Measurements from ENCODE around the gene ASAP2.
"Not testable (repeated sequence)": the region's sequence is repeated elsewhere in the genome, so short reads cannot be mapped to it uniquely, and the experiment has no call there.

ASAP2 gene

DNA sequence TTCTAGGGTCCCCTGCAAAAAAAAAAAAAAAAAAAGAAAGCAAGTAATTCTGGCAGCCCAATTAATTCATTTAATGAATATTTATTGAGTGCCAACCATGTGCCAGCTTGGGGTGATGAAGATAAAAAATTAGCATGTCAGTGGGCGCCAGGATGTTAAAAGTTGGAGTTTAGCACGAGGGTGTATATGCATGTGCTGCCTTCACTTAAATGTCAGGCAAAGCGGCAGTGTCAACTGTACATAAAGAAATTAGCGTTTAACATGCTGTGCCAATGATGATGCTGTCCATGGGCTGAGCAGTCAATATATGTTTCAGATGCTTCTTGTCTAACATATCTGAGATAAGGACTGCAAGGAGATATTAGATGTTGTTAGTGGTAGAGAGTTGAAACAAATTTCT is 49.5 kb downstream of the ASAP2 start:
- DNase-seq: peak; percentile 13

DNA sequence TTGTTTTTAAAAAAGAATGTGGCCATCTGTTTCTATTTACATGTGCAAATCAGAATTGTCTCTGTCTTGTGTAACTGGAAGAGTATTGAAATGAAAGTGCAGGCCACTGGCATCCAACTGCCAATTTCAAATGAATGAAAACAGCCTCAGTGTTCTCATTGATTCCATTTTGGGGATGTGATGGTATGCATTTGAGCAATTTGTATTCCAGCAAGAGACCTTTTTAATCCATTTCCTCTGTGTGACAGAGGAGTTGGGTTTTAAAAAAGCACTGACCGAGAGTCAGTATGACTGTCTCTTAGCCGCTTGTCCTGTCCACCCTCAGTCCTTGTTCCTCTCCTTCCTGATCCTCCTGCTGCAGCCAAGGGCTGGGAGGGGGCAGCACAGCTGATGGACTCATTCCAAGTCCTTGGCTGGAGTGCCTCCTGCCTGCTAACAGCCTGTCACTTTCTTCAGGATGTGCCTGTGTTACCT is 50.0 kb downstream of the ASAP2 start:
- peak; percentile 42 for DNase-seq

DNA sequence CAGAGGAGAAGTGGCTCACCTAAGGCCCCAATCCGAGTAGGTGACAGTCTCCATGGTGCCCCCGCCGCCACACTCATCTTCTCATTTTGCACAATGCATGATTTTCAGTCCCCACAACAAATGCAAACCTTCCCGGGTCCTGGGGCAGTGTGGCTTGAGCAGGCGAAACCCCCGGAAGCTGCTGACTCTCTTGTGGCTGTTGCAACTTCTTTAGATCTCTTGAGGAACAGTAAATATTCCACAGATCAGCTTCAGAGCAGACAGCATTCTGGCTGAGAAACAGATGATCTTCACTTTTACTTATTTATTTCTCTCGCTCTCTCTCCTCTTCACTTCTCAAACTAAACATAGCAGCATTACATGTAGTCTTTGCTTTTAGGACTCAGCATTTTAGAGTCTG is 51.9 kb downstream of the ASAP2 start:
- DNase-seq: no peak

DNA sequence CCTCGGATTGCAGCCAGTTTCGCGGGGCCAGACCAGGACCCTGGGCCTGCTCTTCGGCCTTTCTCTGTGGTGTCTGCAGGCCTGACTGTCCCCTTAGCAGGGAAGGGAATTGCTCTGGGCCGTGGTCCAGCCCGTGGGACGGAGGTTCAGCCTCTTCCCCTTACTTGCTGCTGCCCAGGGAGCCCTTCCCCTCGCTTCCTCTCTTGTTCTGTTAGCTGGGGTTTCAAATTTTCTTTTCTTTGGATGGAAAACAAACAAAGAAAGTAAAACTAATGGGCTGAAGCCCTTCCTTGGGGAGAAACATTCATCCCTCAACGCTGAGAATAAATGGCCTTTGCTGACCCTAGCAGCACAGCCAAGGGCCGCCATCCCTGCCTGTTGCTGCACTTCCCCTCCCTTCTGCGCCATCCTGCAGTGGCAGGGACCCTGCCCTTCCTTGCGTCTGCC is 52.4 kb downstream of the ASAP2 start:
- DNase-seq: no peak

DNA sequence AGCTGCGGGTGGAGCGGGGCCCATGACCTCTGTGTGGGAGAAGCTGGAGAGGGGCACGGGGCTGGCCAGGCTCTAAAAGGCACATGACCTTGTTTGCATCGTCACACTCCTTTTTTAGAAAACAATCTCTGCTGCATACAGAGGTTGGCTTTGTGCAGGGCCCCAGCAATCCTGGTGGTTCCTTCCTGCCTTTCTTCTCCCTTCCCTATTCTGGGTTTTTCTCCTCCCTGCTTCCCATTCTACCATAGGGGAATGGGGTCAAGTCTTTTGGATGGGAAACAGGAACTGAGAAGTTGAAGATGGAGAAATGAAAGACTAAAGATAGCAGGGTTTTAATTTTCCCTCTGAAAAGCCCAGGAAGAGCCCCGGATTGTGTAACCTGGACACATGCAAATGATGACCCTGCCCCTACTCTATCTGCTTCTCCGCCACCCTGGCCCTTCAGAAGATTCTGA is 53.9 kb downstream of the ASAP2 start:
- no peak for DNase-seq

DNA sequence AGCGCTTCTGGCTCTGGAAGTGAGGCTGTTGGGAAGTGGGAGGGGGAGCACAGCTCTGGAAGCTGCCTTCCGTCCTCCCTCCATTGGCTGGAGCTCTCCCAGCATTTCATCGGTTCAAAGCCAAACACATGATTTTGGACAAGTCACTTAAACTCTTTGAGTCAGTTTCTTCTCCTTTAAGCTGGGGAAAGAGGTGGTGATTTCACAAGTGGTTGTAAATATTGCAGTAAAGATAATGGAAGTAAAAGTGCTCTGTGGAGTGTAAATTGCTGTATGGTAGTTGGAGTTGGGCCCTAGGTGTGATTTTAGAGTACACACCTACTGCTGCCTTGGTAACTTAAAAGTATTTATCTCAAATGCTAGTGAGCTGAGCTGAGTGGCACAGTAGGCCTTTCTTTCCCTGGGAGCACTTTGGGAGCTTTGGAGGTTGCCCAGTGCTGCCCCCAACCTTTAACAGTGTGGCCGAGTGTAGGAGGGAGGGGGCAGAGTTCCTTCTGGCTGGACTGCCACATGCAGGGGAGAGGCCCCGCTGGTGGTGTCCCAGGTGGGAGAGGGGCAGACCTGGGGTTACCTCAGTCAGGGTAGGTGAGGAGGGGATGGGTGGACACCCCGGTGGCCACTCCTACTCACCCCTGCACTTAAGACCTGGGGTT is 54.7 kb downstream of the ASAP2 start:
- DNase-seq: no peak

DNA sequence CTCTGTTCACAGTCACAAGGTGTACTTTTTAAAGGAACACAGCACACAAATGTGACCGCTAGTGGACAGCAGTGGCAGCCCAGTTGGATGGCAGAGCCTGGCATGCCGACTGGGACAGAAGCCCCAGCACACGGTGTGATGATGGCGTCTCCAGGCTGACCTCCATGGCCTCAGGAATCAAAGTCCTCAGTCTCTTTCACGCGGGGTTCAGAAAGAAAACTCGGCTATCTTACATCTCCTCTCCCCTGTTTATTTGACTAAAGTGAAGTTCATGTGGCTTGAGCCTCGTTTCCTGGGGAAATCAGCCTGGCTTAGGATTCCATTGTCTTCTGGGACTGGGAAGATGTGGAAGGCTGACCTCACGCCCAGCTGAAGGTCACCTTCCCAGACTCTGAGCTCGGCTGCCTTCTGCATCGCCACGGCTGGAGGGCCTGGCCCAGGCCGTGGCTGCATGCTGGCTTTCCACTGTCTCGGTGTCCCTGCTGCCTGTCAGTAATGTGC is 56.1 kb downstream of the ASAP2 start:
- no peak for DNase-seq

DNA sequence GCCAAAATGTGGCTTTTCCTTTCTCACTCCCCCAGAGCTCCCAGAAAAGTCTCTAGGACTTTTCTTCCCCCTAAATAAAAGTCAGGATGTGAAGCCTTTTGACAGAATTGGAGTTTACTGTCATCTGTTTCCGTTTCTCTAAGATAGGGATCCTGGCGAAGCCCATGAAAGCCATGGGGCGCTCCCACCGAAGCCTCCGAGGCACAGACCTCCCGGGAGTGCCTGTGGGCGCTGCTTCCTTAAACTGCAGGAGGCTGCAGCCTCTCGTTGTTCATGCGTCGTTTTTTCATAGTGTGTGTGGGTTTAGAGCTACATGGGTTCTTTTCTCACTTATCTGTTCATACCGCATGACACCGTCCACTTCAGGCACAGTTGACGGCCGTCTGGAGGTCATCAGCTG is 56.8 kb downstream of the ASAP2 start:
- no peak for DNase-seq

DNA sequence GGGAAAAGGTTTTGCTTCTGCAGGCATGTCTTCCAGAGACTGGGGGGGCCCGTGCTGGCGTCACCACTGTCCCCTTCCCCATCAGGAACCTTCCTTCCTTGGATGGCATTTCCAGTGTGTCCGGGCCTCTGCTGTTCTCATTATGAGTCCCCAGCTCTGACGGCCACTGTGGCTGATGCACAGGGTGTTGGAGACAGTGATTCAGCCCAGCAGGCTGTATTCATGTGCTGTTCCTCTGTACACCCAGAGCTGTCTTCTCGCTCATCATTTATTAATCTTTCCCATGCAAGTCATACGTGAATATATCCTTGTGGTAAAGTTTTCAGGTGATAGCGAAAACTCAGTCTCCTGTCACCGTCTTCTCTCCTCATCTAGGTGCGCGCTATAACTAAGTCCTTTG is 57.7 kb downstream of the ASAP2 start:
- DNase-seq: no peak

DNA sequence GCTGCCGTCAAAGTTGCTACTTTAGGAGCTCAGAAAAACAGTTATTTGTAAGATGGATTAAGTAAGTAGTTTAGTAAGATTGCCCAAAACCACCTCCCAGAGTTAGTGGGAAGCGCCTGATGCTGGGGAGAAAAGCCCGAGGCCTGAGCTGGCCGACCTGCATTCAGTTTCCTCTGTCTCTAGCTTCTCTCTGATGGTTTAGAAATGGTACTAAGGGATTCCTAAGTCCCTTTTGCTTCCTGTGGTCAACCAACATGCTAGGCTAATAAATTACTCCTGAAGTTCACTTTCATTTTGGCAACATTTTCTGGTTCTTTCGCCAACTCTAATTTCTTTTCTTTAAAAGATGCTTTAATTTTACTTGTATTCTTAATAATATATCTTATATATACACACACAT is 60.1 kb downstream of the ASAP2 start:
- DNase-seq: no peak

DNA sequence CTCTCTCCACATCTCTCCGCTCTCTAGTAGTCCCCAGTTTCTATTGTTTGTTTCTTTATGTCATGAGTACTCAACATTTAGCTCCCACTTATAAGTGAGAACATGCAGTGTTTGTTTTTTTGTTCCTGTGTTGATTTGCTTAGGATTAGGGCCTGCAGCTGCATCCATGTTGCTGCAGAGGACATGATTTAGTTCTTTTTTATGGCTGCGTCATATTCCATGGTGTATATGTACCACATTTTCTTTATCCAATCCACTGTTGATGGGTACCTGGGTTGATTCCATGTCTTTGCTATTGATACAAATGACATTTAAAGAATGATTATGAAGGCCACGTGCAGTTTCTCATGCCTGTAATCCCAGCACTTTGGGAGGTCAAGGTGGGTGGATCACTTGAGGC is 60.7 kb downstream of the ASAP2 start:
- DNase-seq: not testable (repeated sequence)

DNA sequence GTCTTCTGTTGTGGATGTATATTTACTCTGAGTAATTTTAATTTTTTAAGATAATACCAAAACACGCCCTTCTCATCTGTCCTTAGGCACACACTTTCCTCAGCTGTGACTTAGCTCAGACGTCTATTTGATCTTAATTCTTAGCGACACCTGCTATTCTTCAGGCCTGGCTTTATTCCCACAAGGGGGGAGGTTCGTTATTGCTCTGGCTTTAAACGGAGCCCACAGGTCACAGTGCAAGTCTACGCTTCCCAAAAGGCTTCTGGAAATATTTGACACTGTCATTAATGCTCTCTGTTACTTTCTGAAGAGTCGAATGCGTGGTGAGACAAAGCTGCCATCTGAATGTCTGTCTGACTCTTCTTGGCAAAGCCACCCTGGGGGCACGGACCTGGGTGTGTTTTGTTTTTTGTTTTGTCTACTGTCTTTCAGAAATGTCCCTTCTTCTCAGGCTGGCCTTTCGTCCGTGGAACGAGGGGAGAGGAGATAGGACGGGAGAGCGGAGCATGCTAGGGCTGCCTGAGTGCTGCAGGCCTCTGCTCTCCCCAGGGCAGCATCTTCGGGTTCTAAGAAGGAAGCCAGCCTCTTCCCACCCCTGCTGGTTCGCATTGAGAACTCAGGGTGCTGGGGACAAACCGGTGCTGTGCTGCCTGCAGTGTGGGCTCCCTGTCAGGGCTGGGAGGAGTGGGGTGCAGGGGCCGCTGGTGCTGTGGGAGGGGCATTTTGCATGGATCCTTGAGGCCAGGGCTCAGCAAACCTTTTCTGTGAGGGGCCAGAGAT is 61.9 kb downstream of the ASAP2 start:
- no peak for DNase-seq

DNA sequence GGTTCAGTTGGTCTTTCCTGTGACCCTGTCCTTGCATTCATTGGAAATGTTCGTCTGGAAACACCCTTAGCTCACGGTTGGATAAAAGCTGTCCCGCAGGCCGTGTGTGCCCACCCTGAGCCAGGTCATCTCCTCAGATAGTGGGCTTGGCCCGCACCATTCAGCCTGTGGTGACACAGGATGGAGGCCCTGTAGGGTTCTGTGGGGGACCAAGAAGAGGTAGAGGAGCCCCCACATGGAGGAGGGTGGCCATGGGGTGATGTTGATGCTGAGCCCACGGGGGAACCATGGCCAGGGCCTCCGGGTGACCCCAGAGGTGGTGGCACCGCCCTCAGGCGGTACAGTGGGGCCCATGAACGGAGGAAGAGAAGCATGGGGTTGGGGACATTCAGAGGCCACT is 62.7 kb downstream of the ASAP2 start:
- no peak for DNase-seq

DNA sequence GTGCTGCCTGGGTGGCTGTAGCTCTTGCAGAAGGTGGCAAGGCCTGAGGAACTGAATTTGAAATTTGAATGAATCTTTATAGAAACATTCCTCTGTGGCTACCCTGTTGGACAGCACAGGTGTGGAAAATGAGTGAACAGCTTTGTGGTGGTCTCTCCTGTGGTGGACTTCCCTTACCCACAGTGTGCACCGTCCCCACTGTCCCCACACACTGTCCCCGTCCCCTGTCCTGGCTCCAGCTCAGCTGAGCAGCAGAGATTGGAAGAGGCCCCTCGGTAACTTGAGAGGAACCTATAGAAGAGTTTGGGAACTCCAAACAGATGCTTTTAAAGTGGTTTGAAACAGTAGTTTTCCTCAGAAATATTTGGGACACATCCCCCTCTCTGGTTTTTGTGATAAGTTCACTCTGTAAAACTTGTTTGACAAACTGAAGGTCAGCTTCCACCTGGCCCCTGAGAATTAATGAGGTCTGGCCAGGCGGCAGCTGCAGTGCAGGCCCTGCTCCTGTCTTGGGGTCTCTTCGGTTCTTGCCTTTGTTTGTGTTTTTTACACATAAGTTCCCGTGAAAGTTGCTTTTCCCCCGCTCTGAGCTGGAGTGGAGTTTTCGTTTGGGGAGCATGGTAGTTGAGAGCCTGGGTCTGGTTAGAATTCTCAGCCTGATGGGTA is 63.2 kb downstream of the ASAP2 start:
- no peak for DNase-seq

DNA sequence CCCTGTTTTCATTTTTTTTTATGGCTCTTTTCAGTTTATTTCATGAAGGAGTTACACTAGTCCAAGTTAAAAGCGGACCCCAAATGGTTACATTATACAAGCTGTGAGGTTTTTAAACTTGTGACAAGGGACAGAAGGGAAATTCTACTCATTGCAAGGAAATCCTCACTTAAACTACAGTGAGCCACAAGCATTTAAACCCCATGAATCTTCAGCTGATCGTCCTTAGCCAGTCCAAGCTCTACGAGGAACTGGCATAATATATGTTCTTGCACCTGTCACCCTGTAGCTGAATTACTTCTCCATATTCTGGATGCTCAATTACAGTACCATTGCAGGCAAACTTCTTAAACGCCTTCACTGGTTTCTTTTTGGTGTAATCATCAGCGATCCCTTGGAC is 64.5 kb downstream of the ASAP2 start:
- no peak for DNase-seq

DNA sequence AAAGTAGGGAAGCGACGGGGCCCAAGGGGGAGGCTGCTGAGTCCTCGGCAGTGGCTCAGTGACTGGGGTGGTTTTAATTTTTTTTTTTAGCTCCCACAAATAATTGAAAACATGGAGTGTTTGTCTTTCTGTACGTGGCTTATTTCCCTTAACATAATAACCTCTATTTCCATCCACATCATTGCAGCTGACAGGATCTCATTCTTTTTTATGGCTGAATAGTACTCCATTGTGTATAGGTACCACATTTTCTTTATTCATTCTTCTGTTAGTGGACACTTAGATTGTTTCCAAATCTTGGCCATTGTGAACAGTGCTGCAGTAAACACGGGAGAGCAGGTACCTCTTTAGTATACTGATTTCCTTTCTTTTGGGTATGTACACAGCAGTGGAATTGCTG is 65.1 kb downstream of the ASAP2 start:
- DNase-seq: no peak

DNA sequence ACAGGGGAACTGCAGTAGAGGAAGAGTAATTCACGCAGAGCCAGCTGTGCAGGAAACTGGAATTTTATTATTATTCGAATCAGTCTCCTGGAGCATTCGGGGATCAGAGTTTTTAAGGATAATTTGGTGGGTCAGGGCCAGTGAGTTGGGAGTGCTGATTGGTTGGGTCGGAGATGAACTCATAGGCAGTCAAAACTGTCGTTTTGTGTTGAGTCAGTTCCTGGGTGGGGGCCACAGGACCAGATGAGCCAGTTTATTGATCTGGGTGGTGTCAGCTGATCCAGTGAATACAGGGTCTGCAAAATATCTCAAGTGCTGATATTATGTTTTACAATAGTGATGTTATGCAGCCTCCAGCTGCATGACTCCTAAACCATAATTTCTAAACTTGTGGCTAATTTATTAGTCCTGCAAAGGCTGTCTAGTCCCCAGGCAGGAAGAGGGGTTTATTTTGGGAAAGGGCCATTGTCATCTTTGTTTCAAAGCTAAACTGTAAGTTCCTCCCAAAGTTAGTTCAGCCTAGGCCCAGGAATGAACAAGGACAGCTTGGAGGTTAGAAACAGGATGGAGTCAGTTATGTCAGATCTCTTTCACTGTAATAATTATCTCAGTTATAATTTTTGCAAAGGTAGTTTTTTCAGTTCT is 67.0 kb downstream of the ASAP2 start:
- no peak for DNase-seq

DNA sequence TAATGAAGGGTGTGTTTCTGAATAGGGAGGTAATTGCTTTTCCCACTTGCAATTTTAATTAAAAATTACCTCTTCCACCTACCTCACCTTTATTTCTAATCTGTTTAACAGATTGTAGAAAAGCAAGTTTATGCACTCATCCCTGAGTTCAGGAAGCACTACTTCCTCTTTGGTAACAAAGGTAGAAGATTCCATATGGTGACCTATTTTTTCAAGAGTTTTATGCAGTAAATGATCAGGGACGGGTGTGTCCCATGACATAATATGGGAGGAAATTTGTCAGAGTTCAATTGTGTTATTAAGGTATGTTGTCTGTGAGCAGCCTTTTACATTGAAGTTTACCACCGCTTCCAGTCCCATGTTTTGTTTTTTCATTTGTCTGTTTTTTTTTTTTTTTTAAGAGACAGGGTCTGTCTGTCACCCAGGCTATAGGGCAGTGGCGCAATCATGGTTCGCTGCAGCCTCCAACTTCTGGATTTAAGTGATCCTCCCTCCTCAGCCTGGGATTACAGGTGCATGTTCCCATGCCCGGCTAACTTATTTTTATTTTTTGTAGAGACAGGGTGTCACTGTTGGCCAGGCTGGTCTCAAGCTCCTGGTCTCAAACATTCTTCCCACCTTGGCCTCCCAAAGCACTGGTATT is 68.2 kb downstream of the ASAP2 start:
- peak; percentile 28 for DNase-seq

DNA sequence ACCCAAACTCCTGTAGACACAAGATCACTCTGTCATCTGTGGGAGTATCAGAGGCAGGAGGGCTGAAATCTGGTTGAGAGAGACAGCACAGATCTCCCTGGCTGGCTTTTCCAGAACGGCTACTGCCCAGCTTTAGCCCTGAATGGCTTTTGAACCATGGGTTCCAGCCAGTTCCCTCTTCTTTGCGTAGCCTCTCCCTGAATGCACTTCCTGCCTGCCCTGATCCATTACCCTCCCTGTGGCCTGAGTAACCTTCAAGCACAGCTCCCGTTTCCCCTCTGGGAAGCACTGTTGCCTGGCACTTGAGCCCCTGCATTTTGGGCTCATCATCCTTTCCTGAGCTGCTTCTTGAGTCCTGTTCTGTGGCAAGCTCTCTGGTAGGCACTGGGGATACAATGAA is 68.8 kb downstream of the ASAP2 start:
- no peak for DNase-seq

DNA sequence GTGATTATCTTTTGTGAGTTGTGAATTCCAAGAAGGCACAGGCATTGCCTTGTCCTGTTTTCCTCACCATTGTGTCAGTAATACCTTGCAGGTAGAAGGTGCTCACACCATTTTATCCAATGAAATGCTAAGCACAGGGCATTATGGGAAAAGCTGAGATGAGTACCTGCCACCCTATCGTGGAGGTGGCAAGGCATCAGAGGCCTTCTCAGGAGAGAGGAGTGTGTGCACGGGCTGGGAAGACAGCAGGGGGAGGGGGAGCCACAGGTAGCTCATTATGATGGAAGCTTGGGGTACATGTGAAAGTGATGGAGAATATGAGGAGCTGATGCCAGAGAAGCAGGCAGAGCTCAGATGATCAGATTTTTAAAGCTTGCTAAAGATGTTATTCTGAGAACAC is 69.5 kb downstream of the ASAP2 start:
- no peak for DNase-seq

DNA sequence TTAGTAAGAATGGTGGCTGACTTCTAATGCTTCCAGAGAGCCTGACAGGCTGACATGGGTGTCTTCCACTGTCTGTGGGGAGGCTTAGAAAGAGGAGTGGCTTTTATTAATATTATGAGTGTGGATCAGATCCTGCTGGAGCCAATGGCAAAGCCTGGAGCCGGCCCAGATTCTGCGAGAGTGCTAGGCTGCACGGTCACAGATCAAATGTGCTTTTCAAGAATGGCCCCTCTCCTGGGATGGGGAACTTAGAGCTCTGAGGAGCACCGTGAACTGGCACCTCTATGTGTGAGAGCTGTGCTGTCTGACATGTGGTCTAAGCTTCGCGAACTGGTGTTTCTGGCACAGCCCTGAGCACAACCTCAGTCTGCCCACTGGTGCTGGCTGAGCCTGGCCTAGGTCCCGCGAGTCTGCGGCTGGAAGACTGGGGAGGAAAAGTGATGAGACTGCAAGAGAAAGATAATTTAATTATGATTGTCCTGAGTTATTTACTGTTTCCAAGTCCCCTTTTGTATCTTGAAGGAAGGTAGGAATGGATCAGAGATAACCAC is 70.4 kb downstream of the ASAP2 start:
- DNase-seq: no peak

DNA sequence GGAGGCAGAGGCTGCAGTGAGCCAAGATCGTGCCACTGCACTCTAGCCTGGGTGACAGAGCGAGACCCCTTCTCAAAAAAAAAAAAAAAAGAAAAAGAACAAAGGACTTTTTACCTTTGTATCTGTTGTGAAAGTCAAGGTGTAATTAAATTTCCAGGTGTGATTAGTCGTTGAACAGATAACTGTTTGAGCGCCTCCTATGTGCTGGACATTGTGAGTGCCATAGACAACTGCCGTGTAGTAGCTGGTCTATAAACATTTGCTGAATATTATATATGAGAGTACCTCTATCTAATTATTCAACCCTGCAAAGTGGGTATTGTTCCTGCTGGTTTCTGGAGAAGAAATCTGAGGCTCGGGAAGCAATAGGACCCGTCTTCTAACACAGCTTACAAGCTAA is 71.8 kb downstream of the ASAP2 start:
- DNase-seq: peak; percentile 2

All from NCI-H69 (cell line).